HCT116 (cell line): Measurements from ENCODE around the gene TACC2. TPM values are rescaled to one million over a fixed set of nuclear protein-coding genes. Genes with fewer than 3 reads are reported as not detected.

ENCODE experiments used
- ATAC-seq: fragments of 200-7000 bp; cut with Tn5 transposase; 2 replicates; pipeline ENCODE4 v1.9.1; 2020; ENCODE audit warnings: mild to moderate bottlenecking, moderate library complexity
- BruUV-seq: library from RNA; stranded (reverse); fragments of 400-500 nt; replicated peaks from 2 replicates; lab custom pipeline; 2021; lab: Mats Ljungman, UMichigan
- CTCF ChIA-PET: fragments of 300-600 bp; sonication (Branson Sonifier 250); formaldehyde crosslinking; loops from one replicate; lab custom pipeline; 2021; ENCODE audit warnings: antibody characterized with exemption; lab: Charles Lee
- POLR2A ChIA-PET: fragments of 300-600, 350-600 bp; sonication (Branson Sonifier 250); formaldehyde crosslinking; loops from one replicate; lab custom pipeline; 2021; ENCODE audit warnings: antibody characterized with exemption; lab: Charles Lee
- RAD21 ChIA-PET, 2 experiments: fragments of 300-600 bp; sonication (Branson Sonifier 250); formaldehyde crosslinking; loops; one replicate each; lab custom pipeline; 2023; ENCODE audit warnings: low total read pairs in 2 of 2; ENCODE audit not compliant: uncharacterized antibody in 2 of 2, unreplicated experiment in 2 of 2, low non-redundant PET in 1 of 2; lab: Charles Lee
- DNase-seq: peaks from one replicate; pipeline ENCODE4 v3.0.0-alpha.2; 2010; ENCODE audit warnings: low read depth, low spot score
- H2AFZ ChIP-seq: fragments of 200-600 bp; shearing (Covaris generic), sonication (generic); 2 replicates; pipeline ENCODE4 v1.6.1; 2017; ENCODE audit warnings: low read depth, mixed run types, mixed read lengths, antibody characterized with exemption, low read length; ENCODE audit not compliant: poor library complexity, severe bottlenecking
- H3K27ac ChIP-seq: 2 replicates; pipeline ENCODE4 v1.5.1; 2012; ENCODE audit warnings: low read depth, low read length
- H3K27me3 ChIP-seq: fragments of 200-600 bp; sonication (generic); 2 replicates; pipeline ENCODE4 v1.6.1; 2016; ENCODE audit warnings: mixed run types, low read length, mixed read lengths; ENCODE audit not compliant: insufficient read depth
- H3K36me3 ChIP-seq, 2 experiments: fragments of 200-500 bp in 1 of 2; fragments of 200-600 bp in 1 of 2; sonication (Bioruptor generic) in 1 of 2; sonication (generic) in 1 of 2; 2 replicates each; pipeline versions ENCODE4 v1.5.1 to v1.6.1; 2014 to 2016; ENCODE audit warnings: low read length in 2 of 2, inconsistent platforms in 1 of 2, mixed read lengths in 1 of 2, mixed run types in 1 of 2; ENCODE audit not compliant: insufficient read depth in 2 of 2, control insufficient read depth in 1 of 2
- H3K4me1 ChIP-seq, 2 experiments: fragments of 200-600 bp in 1 of 2; sonication (generic) in 1 of 2; 2 replicates each; pipeline versions ENCODE4 v1.5.1 to v1.6.1; 2012 to 2017; ENCODE audit warnings: low read length in 2 of 2, inconsistent platforms in 1 of 2, mild to moderate bottlenecking in 1 of 2, mixed read lengths in 1 of 2, mixed run types in 1 of 2, moderate library complexity in 1 of 2; ENCODE audit not compliant: insufficient read depth in 2 of 2, control insufficient read depth in 1 of 2
- H3K4me2 ChIP-seq: fragments of 200-600 bp; sonication (generic); 2 replicates; pipeline ENCODE4 v1.6.1; 2017; ENCODE audit warnings: mixed run types, low read length, mixed read lengths
- H3K4me3 ChIP-seq, 2 experiments: fragments of 200-600 bp in 1 of 2; sonication (generic) in 1 of 2; replicated peaks in 1 of 2; 2 replicates each; pipeline ENCODE4 v1.5.1; 2011 to 2016; ENCODE audit warnings: low read length in 2 of 2, control low read depth in 1 of 2, low read depth in 1 of 2, mild to moderate bottlenecking in 1 of 2, mixed read lengths in 1 of 2, mixed run types in 1 of 2
- H3K79me2 ChIP-seq: fragments of 200-600 bp; sonication (generic); 2 replicates; pipeline ENCODE4 v1.6.1; 2017; ENCODE audit warnings: mild to moderate bottlenecking, mixed run types, low read length, moderate library complexity, mixed read lengths; ENCODE audit not compliant: insufficient read depth
- H3K9ac ChIP-seq: fragments of 200-600 bp; sonication (generic); 2 replicates; pipeline ENCODE4 v1.6.1; 2016; ENCODE audit warnings: low read length, mixed read lengths
- H3K9me2 ChIP-seq: fragments of 200-600 bp; sonication (generic), shearing (Covaris generic); 2 replicates; pipeline ENCODE4 v1.6.1; 2017; ENCODE audit warnings: mixed run types, mild to moderate bottlenecking, moderate library complexity; ENCODE audit not compliant: insufficient read depth
- H3K9me3 ChIP-seq, 2 experiments: fragments of 200-500 bp in 1 of 2; fragments of 200-600 bp in 1 of 2; sonication (Bioruptor generic) in 1 of 2; sonication (generic) in 1 of 2; 2 replicates each; pipeline ENCODE4 v1.6.1; 2014 to 2017; ENCODE audit warnings: low read length in 2 of 2, mixed read lengths in 2 of 2, inconsistent platforms in 1 of 2, low read depth in 1 of 2, mild to moderate bottlenecking in 1 of 2, mixed run types in 1 of 2, moderate library complexity in 1 of 2; ENCODE audit not compliant: control insufficient read depth in 1 of 2, insufficient read depth in 1 of 2
- H4K20me1 ChIP-seq: fragments of 200-600 bp; sonication (generic), shearing (Covaris generic); 2 replicates; pipeline ENCODE4 v1.6.1; 2017; ENCODE audit warnings: mixed run types, mild to moderate bottlenecking, moderate library complexity; ENCODE audit not compliant: insufficient read depth
- CTCF ChIP-seq, 3 experiments: fragments of 200-600 bp in 1 of 3; sonication (generic) in 1 of 3; IDR thresholded peaks in 2 of 3; conservative IDR thresholded peaks in 1 of 3; 2 replicates each; pipeline ENCODE4 v1.5.1; 2012 to 2017; ENCODE audit warnings: low read depth in 2 of 3, low read length in 2 of 3, antibody characterized with exemption in 1 of 3, borderline replicate concordance in 1 of 3, control low read depth in 1 of 3, mild to moderate bottlenecking in 1 of 3, mixed read lengths in 1 of 3, mixed run types in 1 of 3, moderate library complexity in 1 of 3; ENCODE audit not compliant: insufficient read depth in 1 of 3
- SIN3A ChIP-seq: IDR thresholded peaks from 2 replicates; pipeline ENCODE4 v1.6.1; 2012; ENCODE audit warnings: low read depth
- TCF7L2 ChIP-seq: IDR thresholded peaks from 2 replicates; pipeline ENCODE4 v1.7.0; 2011; ENCODE audit warnings: borderline replicate concordance, inconsistent platforms; ENCODE audit not compliant: insufficient read depth, insufficient read length; ENCODE audit errors: extremely low read depth
- YY1 ChIP-seq: IDR thresholded peaks from 2 replicates; pipeline ENCODE4 v1.6.1; 2011; ENCODE audit warnings: low read length, low read depth, moderate library complexity, mild to moderate bottlenecking; ENCODE audit not compliant: insufficient replicate concordance; ENCODE audit errors: extremely low read depth
- intact Hi-C: fragments of 100-400 bp; cut with micrococcal nuclease; formaldehyde crosslinking; loops from 2 replicates; pipeline ENCODE4 v1.10.0; 2022
- total RNA-seq: library from RNA; stranded (reverse); gene quantifications from one replicate; pipeline ENCODE4 v1.2.1, GENCODE V29; 2021; ENCODE audit not compliant: unreplicated experiment

TACC2 gene
- total RNA-seq, 1 experiment from 2014 or later, result 38.6 TPM

GRCh38 chr10:122181041-122181732, 192.2 kb downstream of the TACC2 start:
- H3K27ac ChIP-seq, result no peak overlapping the region
- TF ChIP-seq SIN3A (no peak), YY1 (no peak)
- no peaks in the 10 kb centered on the region for H3K9me2 ChIP-seq
- BruUV-seq, result no TSS peak
- H3K9me3 ChIP-seq, result no peaks in the 10 kb centered on the region
- peak overlapping the region; percentile 33 for H3K4me2 ChIP-seq
- H3K27me3 ChIP-seq, result no peaks in the 10 kb centered on the region
- no peak overlapping the region for H3K4me3 ChIP-seq
- no peaks in the 10 kb centered on the region for H4K20me1 ChIP-seq
- no peaks in the 10 kb centered on the region for H3K79me2 ChIP-seq
- DNase-seq (no peak), ATAC-seq (no peak)
- RAD21 ChIA-PET, result no interaction called here
- CTCF ChIA-PET, result no interaction called here
- no peak overlapping the region for H2AFZ ChIP-seq
- H3K36me3 ChIP-seq, result no peaks in the 10 kb centered on the region
- H3K4me1 ChIP-seq, result peaks cover 30 to 40% of the 10 kb centered on the region in 2 experiments
- H3K9ac ChIP-seq, result no peak overlapping the region
- POLR2A ChIA-PET, result no interaction called here
- intact Hi-C loops, result no loop called here

DNA sequence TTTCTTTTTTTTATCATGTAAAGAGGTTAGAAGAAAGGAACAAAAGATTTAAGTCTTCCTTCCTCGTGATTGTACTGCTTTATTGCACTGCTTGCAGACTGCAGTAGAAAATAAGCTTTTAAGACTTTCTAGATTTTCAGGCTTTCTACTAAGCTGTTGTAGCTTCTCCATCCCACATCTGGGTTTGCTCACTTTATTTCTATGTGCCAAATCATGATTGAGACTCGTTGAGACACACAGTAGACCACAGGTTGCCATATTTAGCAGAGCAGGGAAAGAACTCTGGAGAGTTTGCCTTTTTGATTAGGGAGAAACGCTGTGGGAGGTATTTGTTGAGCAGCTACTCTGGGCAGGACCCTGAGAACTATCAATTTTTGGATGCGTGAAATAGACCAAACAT, 192.9 kb downstream of the TACC2 start:
- intact Hi-C loops, result no loop called here
- no peak for TF ChIP-seq TCF7L2
- no peak for TF ChIP-seq CTCF (IDR thresholded peaks at IDR 0.05 in 2 of 3, conservative IDR thresholded peaks at IDR 0.05 in 1 of 3; ENCODE audit: borderline replicate concordance in 1 of 3, insufficient read depth in 1 of 3, low read depth in 2 of 3, low read length in 2 of 3)
- no peak overlapping the region for H3K27ac ChIP-seq
- ChIA-PET RAD21 (no interaction called here), CTCF (interaction anchor here (1.1 kb wide), 1 partner anchor 40 kb away, joined by 4 read pairs; no protein-coding TSS in a partner anchor), POLR2A (interaction anchor here (1.3 kb wide), 1 partner anchor 14 kb away, joined by 5 read pairs; no protein-coding TSS in a partner anchor)
- DNase-seq, result no peak
- no TSS peak for BruUV-seq
- H3K79me2 ChIP-seq, result no peaks in the 10 kb centered on the region
- peaks cover 30 to 40% of the 10 kb centered on the region in 2 experiments for H3K4me1 ChIP-seq
- no peak for ATAC-seq
- H3K27me3 ChIP-seq, result no peaks in the 10 kb centered on the region
- H3K9me3 ChIP-seq, result no peaks in the 10 kb centered on the region
- no peaks in the 10 kb centered on the region for H3K36me3 ChIP-seq
- H3K4me2 ChIP-seq, result peak overlapping the region; percentile 65
- H2AFZ ChIP-seq, result no peak overlapping the region
- H3K4me3 ChIP-seq, result no peak overlapping the region
- H3K9me2 ChIP-seq, result no peaks in the 10 kb centered on the region
- no peaks in the 10 kb centered on the region for H4K20me1 ChIP-seq
- no peak overlapping the region for H3K9ac ChIP-seq
